Stomach smooth muscle (tissue), 2 donors: ENCODE data around the gene SLC6A16.
A peak's percentile ranks its signal among the peaks of the same experiment; 100 is the strongest.
"Not testable (repeated sequence)": the region's sequence is repeated elsewhere in the genome, so short reads cannot be mapped to it uniquely, and the experiment has no call there.

Experiments used
- H3K27ac ChIP-seq: one replicate; pipeline ENCODE4 v1.7.0; 2013; ENCODE audit warnings: mild to moderate bottlenecking, low read length, inconsistent platforms
- H3K27me3 ChIP-seq, 2 donors: one replicate each; pipeline ENCODE4 v1.7.0; 2013; ENCODE audit warnings: low read length in 2 of 2; ENCODE audit not compliant: insufficient read depth in 2 of 2, control insufficient read depth in 1 of 2
- H3K36me3 ChIP-seq, 2 donors: one replicate each; pipeline ENCODE4 v1.7.0; 2013; ENCODE audit warnings: low read length in 2 of 2; ENCODE audit not compliant: control insufficient read depth in 2 of 2, insufficient read depth in 2 of 2
- H3K4me1 ChIP-seq: one replicate; pipeline ENCODE4 v1.7.0; 2013; ENCODE audit warnings: low read length; ENCODE audit not compliant: control insufficient read depth, insufficient read depth
- H3K4me3 ChIP-seq, 2 donors: one replicate each; pipeline ENCODE4 v1.7.0; 2013; ENCODE audit warnings: low read length in 2 of 2
- H3K9ac ChIP-seq, 2 donors: one replicate each; pipeline ENCODE4 v1.7.0; 2013; ENCODE audit warnings: low read length in 2 of 2, mild to moderate bottlenecking in 1 of 2
- H3K9me3 ChIP-seq, 2 donors: one replicate each; pipeline ENCODE4 v1.7.0; 2013; ENCODE audit warnings: low read length in 2 of 2; ENCODE audit not compliant: control insufficient read depth in 2 of 2
- donor health status: healthy.
- donor health status: Pancreatic carcinoma.

Gene SLC6A16

DNA sequence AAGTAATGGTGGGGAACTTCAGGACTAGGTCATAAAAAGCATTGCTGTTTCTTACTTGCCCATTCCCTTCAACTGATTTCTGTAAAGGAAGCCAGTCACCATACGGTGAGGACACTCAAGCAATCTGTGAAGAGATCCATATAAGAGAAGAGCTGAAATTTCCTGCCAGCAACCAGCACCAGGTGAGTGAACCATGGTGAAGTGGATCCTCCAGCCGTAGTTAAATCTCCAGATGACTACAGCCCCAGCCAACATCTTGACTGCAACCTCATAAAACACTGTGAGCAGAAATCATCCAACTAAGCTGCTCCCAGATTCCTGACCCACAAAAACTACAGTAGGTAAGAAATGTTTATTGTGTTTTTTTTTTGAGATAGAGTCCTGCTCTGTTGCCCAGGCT is 3.8 kb upstream of the SLC6A16 start:
- no peaks in the 10 kb centered on the region for H3K9me3 ChIP-seq
- no peaks in the 10 kb centered on the region for H3K27me3 ChIP-seq
- no peaks in the 10 kb centered on the region for H3K4me1 ChIP-seq
- no peak overlapping the region for H3K9ac ChIP-seq
- H3K4me3 ChIP-seq = no peak overlapping the region
- no peak overlapping the region for H3K27ac ChIP-seq
- H3K36me3 ChIP-seq = peaks cover 0 to 11% of the 10 kb centered on the region in 2 donors

DNA sequence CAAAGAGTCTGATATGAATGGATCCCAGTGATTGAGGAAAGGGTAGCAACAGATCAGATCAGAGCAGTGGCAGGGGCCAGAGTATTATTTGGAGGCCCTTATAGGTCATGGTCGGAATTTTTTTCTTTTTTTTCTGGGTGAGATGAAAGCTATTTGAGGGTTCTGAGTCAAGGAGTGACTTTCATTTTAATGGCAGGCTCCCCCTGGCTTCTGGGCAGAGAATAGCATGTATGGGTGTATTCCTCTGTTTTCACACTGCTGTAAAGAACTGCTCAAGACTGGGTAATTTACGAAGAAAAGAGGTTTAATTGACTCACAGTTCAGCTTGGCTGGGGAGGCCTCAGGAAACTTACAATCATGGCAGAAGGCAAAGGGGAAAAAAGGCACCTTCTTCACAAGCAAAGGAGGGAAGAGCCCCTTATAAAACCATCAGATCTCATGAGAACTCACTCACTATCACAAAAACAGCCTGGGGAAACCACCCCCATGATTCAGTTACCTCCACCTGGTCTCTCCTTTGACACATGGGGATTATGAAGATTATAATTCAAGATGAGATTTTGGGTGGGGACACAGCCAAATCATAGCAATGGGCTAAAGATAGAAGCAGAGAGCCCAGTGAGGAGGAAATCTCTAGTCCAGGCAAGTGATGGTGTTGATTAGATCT is 3.0 kb upstream of the SLC6A16 start:
- Histone ChIP-seq H3K4me1 (no peaks in the 10 kb centered on the region), H3K27me3 (no peaks in the 10 kb centered on the region), H3K4me3 (no peak overlapping the region), H3K9ac (no peak overlapping the region), H3K36me3 (peaks cover 0 to 11% of the 10 kb centered on the region in 2 donors), H3K27ac (no peak overlapping the region), H3K9me3 (no peaks in the 10 kb centered on the region)

DNA sequence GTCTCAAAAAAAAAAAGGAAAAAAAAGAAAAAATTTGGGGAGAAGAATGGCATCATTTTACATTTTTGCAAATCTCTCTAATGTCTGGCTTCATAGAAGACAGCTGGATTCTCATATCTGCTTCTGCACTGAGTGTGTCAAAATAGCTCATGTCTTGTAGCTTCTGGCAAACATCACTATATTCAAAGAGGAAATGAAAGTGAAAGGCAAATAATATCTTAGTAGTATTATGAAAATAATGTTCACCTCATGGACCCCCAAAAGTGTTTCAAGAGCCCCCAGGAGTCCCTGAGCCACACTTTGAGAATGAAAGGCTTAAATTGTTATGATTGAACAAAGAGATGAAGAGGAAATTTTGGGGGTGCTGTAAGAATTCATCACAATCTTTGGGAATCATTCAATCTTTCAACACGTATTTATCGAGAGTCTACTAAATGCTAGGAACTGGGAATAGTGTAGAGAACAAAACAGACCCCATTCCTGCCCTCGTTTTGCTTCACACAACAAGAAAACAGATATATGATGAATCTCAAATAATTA is 1.2 kb upstream of the SLC6A16 start:
- Histone ChIP-seq H3K9ac (no peak overlapping the region), H3K4me3 (no peak overlapping the region), H3K27me3 (no peaks in the 10 kb centered on the region), H3K36me3 (peaks cover 0 to 7% of the 10 kb centered on the region in 2 donors), H3K9me3 (no peaks in the 10 kb centered on the region), H3K27ac (no peak overlapping the region), H3K4me1 (no peaks in the 10 kb centered on the region)

DNA sequence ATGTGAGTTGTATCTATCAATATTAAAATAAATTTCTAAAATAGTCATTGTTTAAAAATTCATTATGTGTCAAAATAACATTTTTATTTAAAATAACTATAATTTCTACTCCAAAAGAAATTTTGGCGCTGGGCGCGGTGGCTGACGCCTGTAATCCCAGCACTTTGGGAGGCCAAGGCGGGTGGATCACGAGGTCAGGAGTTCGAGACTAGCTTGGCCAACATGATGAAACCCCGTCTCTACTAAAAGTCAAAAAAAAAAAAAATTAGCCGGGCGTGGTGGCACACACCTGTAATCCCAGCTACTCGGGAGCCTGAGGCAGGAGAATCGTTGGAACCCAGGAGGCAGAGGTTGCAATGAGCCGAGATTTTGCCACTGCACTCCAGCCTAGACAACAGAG is 765 bp upstream of the SLC6A16 start:
- H3K27ac ChIP-seq, H3K27me3 ChIP-seq, H3K9me3 ChIP-seq, H3K4me1 ChIP-seq, H3K36me3 ChIP-seq, H3K4me3 ChIP-seq, H3K9ac ChIP-seq: not testable (repeated sequence)

DNA sequence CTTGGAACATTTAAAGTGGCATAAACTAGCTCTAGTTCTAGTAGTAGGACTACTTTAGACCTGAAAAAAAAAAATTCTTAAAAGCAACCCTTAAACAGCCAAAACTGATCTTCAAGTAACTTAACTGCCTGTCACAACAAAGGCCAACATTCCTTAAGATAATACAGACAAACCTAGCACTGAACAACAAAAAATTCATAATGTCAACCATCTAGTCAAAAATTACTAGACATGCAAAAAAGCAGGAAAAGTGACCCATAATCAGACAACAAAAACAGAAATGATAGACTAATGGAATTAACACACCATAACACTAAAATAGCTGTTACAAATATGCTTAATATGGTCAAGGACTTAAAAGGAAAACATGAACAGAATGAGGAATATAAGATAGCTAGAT is 6.7 kb downstream of the SLC6A16 start:
- Histone ChIP-seq H3K4me3 (no peak overlapping the region), H3K9me3 (peaks cover 0 to 5% of the 10 kb centered on the region in 2 donors), H3K27me3 (no peaks in the 10 kb centered on the region), H3K9ac (no peak overlapping the region), H3K36me3 (no peaks in the 10 kb centered on the region), H3K4me1 (no peaks in the 10 kb centered on the region), H3K27ac (no peak overlapping the region)

DNA sequence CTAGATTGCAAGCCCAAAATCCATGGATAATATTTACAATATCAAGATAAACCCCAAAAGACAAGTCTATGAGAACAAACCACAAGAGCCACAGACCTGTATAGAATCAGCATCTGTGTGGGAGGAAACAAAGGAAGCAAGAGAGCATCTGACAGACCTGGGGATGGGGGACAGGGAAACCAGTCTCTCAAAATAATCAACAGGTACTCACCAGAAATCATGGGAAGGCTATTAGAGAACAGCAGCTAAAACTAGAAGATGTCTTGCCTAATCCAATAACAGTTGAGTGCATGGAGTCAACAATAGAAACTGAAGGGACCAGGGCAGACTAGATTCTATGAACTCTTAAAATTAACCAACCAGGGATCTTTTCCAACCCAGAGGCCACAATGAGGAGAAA is 8.7 kb downstream of the SLC6A16 start:
- Histone ChIP-seq H3K4me1 (no peaks in the 10 kb centered on the region), H3K4me3 (no peak overlapping the region), H3K36me3 (no peaks in the 10 kb centered on the region), H3K27me3 (no peaks in the 10 kb centered on the region), H3K9ac (no peak overlapping the region), H3K9me3 (peaks cover 0 to 5% of the 10 kb centered on the region in 2 donors), H3K27ac (no peak overlapping the region)

DNA sequence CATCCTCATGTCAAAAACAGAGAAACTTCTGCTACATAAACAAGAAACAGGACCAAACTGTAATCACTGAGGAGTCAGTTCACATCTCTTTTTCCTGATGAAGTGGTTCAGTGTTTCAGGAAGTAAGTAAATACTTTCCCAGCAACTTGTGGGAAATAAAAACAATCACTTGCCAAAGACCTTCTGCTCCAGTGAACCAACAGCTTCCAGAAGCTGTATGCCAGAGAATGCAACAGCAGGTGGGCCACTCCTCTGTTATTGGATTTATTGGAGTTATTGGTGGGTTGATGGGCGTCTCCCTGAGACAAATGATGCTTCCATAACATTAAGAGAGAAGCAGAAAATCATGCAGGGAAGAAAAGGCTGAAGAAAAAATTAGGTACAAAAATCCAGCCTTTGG is 9.9 kb downstream of the SLC6A16 start:
- H3K4me3 ChIP-seq = no peak overlapping the region
- peaks cover 0 to 5% of the 10 kb centered on the region in 2 donors for H3K9me3 ChIP-seq
- peaks cover 7 to 10% of the 10 kb centered on the region in 2 donors for H3K36me3 ChIP-seq
- H3K4me1 ChIP-seq = no peaks in the 10 kb centered on the region
- H3K27me3 ChIP-seq = no peaks in the 10 kb centered on the region
- no peak overlapping the region for H3K27ac ChIP-seq
- H3K9ac ChIP-seq = no peak overlapping the region

DNA sequence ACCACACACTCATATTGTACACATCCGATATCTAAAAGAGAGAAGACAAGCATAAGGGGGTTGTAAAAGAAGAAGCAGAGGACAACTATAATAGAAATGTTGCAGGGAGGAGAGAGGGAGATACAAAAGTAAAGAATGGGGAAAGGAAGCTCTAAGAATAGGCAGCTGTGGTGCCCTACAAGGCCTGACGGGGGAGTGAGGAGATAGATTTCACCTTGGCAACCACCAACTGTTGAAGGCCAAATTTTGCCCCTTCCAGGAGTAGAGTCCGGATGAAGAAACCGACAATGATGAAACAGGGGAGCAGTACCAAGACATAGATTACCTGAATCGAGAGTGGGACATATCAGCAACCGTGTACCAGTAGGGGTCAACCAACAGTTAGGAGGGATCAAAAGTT is 15.9 kb downstream of the SLC6A16 start:
- no peak overlapping the region for H3K4me3 ChIP-seq
- no peaks in the 10 kb centered on the region for H3K9me3 ChIP-seq
- no peak overlapping the region for H3K27ac ChIP-seq
- H3K4me1 ChIP-seq = no peaks in the 10 kb centered on the region
- no peak overlapping the region for H3K9ac ChIP-seq
- peaks cover 7 to 13% of the 10 kb centered on the region in 2 donors for H3K36me3 ChIP-seq
- H3K27me3 ChIP-seq = no peaks in the 10 kb centered on the region

DNA sequence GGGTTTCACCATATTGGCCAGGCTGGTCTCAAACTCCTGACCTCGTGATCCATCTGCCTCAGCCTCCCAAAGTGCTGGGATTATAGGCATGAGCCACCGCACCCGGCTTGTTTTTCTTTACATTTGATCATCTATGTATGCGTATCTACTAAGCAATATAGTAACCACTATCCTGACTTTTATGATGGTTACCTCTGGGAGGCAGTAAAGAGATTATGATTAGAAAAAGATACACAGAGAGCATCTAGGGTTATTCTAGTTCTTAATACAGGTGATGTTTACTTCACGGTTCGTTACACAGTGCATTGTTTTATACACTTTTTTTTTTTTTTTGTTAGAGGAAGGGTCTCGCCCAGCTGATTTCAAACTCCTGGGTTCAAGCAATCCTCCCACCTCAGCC is 18.3 kb downstream of the SLC6A16 start:
- not testable (repeated sequence) for H3K27me3 ChIP-seq, H3K4me3 ChIP-seq, H3K4me1 ChIP-seq, H3K27ac ChIP-seq, H3K9ac ChIP-seq, H3K9me3 ChIP-seq
- peaks cover 7 to 15% of the 10 kb centered on the region in 2 donors for H3K36me3 ChIP-seq

DNA sequence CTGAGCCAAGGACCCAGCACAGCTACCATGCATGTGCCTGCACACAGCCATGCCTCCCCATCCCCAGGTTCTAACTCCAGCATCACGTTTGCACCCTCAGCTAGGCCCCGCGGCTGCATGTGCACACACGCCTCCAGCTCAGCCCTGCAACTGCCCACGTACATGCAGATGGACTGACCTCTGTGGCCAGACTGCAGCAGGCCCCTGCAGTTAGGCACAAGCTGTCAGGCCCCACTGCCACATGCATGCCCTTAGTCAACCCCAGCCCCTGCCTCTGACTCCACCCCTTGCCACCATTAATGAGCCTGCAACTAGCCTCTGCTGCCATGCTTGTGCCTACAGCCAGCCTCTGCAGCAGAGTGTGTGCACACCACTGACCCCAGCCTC is 23.1 kb downstream of the SLC6A16 start:
- H3K36me3 ChIP-seq = peaks cover 0 to 2% of the 10 kb centered on the region in 2 donors
- no peaks in the 10 kb centered on the region for H3K27me3 ChIP-seq
- H3K9ac ChIP-seq = no peak overlapping the region
- H3K9me3 ChIP-seq = peaks cover 0 to 3% of the 10 kb centered on the region in 2 donors
- no peaks in the 10 kb centered on the region for H3K4me1 ChIP-seq
- H3K4me3 ChIP-seq = no peak overlapping the region
- no peak overlapping the region for H3K27ac ChIP-seq

DNA sequence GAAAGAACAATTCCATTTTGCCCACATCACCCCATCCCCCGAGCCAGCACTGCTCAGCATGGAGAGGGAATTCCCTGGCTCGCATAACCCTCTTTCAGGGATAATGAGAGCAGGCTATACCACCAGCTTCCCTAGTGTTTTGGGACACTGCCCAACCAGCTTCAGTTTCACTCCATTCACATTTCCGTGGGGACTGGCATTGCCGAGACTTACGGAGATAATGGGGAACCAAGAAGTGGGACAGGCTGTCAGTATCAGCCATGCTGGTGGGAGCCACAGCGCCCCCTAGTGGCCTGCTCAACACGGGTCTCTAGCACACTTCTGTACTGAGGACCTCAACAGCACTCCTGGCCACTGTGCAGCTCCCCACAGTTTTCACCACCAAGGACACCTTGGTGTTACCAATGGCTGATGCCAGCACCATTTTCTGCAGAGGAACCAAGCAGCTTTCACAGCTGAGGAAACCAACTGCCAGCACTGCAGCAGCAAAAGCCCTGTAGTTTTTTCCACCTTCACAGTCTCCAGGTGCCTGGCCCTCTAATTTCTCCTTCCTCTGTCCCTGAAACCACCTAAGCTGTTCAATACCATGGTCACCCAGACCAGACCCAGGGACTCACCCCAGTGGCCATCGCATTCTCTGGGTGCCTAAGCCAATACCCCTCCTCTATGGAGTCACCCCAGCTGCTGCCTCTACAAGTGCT is 23.7 kb downstream of the SLC6A16 start:
- peaks cover 0 to 2% of the 10 kb centered on the region in 2 donors for H3K36me3 ChIP-seq
- no peaks in the 10 kb centered on the region for H3K27me3 ChIP-seq
- H3K4me1 ChIP-seq = no peaks in the 10 kb centered on the region
- no peak overlapping the region for H3K9ac ChIP-seq
- no peak overlapping the region for H3K27ac ChIP-seq
- H3K4me3 ChIP-seq = peak overlapping the region in 1 of 2 donors; percentile 40
- peaks cover 0 to 3% of the 10 kb centered on the region in 2 donors for H3K9me3 ChIP-seq
